HG03060 (cell line): ENCODE measurements around the gene CABP2.
"Not testable (repeated sequence)": the region's sequence is repeated elsewhere in the genome, so short reads cannot be mapped to it uniquely, and the experiment has no call there.

Experiments
- ATAC-seq: cut with Tn5 transposase; IDR thresholded peaks from one replicate; pipeline ENCODE4 v1.9.1; 2021; ENCODE audit warnings: low read depth, moderate number of reproducible peaks; ENCODE audit not compliant: unreplicated experiment

The CABP2 gene

GRCh38 chr11:67539550-67539949 is 16.3 kb upstream of the CABP2 start:
- no peak for ATAC-seq

DNA sequence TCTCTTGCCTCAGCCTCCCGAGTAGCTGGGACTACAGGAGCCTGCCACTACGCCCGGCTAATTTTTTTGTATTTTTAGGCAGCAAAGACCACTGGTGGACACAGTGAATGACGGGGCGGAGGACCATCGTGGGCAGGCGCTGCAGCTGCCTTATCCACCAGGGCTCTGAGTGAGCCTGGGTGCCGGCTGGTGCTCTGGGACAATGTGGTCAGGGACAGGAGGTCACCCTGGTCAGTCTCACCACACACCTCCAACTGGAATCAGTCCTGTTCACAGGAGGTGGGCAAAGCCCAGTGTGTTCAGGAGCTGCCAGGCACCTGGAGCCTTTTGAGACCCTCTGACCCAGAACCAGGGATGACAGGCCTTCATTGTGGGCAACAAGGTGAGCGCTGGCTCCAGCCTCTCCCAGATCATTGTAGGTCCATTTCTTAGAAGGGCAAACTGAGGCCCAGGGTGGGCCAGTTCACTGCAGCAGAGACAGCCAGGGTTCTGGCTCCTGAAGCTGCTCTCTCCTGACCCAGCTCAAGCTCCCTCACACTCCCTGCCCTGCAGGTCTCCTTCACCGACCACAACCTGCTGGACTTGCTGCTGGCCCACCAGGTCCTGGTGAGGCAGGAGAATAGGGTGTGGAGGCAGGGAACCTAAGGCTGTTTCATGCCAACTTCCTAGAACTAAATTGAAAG is 15.7 kb upstream of the CABP2 start:
- ATAC-seq, result no peak

- ATAC-seq, result no peak
Observed at GRCh38 chr11:67538306-67538705, 15.1 kb upstream of the CABP2 start.

DNA sequence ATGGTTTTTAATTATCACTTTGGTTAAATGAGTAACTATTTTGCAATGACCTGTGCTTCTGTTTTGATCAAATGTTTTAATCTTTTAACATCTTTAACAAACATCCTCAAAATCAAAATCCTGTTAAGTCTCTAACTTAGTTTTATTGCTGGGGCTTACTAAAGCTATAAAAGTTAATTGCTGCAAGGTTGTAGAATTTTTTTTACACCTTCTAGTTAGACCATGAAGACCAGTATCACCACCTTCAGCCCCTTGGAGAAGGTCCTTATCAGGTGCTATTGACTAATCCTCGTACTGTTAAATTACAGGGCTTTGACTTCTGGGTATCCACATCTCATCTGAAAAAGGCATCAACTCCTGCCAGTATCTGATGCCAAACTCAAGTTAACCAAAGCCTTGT is 12.3 kb upstream of the CABP2 start:
- ATAC-seq, result no peak

DNA sequence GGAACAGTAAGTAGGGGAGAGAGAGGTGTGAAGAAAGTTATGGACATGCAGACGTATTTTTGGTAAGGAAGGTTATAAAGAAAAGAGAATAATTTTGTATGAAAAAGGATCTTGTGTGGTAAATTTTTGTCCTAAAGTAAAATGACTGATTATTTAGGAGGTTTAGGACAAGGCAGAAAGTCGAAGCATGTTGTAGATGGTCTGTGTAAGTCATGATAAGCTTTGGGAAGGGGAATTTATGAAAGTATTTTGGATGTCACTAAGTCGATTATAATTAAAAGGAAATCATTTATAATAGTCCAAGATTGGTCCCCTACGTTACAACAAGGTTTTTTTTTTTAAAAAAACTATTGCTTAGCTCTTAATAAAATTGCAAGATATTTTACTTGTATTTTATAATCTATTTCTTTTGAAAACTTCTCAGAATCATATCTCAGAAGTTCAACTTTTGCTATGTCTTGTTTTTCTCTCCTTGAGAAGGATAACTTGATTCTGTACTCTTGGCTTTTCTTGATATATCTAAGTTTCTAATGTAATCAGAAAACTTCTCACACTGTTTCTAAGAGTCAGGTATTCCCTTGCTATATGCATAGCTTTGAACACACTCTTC is 10.9 kb upstream of the CABP2 start:
- ATAC-seq, result no peak

GRCh38 chr11:67532889-67533288 is 9.6 kb upstream of the CABP2 start:
- no peak for ATAC-seq

DNA sequence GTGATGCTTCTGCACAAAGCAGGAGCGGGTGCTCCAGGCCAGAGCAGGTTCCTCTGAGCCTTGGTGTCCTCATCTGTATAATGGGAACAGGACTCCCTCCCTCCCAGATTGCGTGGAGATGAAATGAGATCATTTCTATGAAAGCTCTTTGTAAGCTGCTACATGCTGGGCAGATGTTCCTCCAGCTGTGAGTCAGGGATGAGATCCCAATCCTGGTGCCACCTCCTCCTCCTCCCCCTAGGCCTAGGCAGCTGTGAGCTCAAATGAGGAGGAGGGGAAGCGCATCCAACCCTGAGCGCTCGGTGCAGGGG is 7.0 kb upstream of the CABP2 start:
- no peak for ATAC-seq

- no peak for ATAC-seq
Observed at GRCh38 chr11:67528376-67528775, 5.1 kb upstream of the CABP2 start.

GRCh38 chr11:67525275-67525976 is 2.2 kb upstream of the CABP2 start:
- no peak for ATAC-seq

DNA sequence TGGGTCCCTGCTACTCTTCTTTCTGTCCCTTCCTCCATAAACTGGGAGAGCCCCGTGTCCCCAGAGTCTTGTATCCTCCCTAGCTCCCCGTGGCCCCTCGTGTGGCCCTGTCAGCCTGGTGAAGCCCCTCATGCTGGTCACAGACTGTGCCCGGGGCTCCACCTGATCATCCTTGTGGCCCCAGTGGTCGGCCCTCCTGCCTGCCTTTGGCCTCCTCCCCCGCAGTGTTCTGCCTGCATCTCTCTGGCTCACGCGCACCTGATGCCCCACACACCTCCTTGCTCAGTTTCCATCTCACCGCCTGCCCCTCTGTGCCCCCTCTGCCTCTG is 1.2 kb upstream of the CABP2 start:
- no peak for ATAC-seq

GRCh38 chr11:67523556-67524479 is 572 bp upstream of the CABP2 start:
- ATAC-seq, result no peak

GRCh38 chr11:67522338-67522737 is 908 bp downstream of the CABP2 start:
- ATAC-seq, result no peak

DNA sequence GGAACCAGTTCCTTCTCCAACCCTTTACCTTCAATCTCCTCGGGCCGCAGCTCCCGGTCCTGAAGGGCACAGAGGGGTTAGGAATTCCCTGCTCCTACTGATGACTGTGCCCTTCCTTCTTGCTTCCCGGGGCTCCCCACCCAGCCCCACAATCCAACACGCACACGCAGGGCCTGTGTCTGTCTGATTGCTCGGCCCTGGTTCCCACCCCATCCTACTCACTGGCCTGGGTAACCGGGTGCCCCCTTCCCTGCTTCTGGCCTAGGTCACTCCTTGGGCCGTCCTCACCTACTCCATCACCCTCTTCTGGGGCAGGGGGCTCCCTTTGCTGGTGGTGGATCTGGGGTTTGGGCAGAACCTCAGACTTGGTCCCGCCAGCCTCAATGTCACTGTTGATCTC is 1.3 kb downstream of the CABP2 start:
- no peak for ATAC-seq

DNA sequence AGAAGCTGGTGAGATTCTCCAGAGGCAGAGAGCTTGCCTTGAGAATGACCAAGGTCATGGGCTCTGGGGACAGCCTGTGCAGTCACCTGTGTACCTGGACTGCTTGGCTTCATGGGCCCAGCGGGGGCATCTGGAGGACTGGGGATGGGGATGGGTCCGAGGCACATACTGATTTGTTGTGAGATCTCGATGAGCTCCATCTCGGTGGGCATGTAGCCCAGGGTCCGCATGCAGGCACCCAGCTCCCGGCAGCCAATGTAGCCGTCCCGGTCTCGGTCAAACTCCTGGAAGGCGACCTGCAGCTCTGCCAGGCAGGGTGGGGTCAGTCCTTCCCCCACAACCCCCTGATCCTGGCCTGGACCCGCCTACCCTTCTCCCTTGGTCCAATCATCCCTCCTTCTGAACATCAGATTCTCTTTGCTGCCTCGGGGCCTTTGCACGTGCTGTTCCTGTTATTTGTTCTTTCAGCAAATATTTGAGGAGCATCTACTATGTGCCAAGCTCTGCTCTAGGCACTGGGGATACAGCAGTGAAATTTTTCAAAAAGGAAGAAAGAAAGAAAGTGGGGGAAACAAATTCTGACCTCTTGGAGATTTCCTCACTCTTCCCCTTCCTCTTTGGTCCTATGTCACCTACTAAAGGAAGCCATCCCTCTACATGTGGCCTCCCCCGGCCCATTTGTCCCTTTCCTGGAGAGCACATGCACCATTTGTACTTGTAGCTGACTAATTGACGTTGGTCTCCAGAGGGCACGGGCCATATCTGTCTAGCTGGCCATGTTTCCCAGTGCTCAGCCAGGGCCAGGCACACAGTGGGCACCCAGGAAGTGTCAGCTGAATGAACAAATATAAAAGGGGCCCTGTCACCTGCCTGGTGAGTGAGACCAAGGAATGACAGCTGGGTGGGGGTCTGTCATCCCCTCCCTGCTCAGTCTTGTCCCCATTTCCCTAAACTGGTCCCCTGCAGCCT is 2.1 kb downstream of the CABP2 start:
- ATAC-seq, result no peak

- ATAC-seq, result no peak
Observed at GRCh38 chr11:67519726-67520125, 3.5 kb downstream of the CABP2 start.

GRCh38 chr11:67517784-67518552 is 5.3 kb downstream of the CABP2 start:
- no peak for ATAC-seq

GRCh38 chr11:67516806-67517205 is 6.4 kb downstream of the CABP2 start:
- no peak for ATAC-seq

DNA sequence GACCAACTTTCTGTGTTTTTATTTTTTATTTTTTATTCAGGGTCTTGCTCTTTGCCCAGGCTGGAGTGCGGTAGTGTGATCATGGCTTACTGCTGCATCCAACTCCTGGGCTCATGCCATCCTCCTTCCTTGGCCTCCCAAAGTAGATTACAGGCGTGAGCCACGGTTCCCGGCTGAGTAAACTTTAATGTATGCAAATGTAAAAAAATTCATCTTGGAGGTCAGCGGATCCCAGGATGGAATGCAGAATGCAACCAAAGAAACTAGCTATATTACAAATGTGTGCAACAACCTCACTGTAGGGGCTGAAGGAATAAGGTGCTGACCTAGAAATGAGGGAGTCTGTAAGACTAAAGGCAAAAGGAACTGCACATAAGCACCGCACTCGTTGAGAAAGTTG is 9.1 kb downstream of the CABP2 start:
- no peak for ATAC-seq

- ATAC-seq, result not testable (repeated sequence)
Observed at GRCh38 chr11:67511558-67511957, 11.7 kb downstream of the CABP2 start.
